ENCODE results near the gene MTUS2. TPM values are rescaled to one million over a fixed set of nuclear protein-coding genes. Genes with fewer than 3 reads are reported as not detected.

MTUS2 gene
- total and polyA plus RNA-seq, 10 of the 15 experiments (the other 5 are each of a cell fraction or from before 2014, with no cell fraction given), result under 0.01 to 0.05 (median 0.02) TPM; not detected in 6

GRCh38 chr13:29423050-29423449 lies 602.9 kb downstream of the MTUS2 start:
- no TSS peak for BruUV-seq (replicated peaks)
- SMC1A ChIA-PET (ENCODE audit: uncharacterized antibody, unreplicated experiment), result no interaction called here
- Histone ChIP-seq H2AFZ (ENCODE audit: control insufficient read depth, low read depth, low read length) (no peak overlapping the region), H3K36me3 (ENCODE audit: control insufficient read depth in 2 of 2, insufficient read depth in 2 of 2, low read length in 1 of 2) (no peaks in the 10 kb centered on the region), H3K9me3 (replicated peaks; ENCODE audit: control insufficient read depth, insufficient read depth, low read length) (no peaks in the 10 kb centered on the region), H3K27ac (ENCODE audit: control insufficient read depth, insufficient read depth) (no peak overlapping the region), H3K4me2 (ENCODE audit: control insufficient read depth, insufficient read depth) (no peak overlapping the region), H4K20me1 (ENCODE audit: control insufficient read depth, insufficient read depth) (no peaks in the 10 kb centered on the region), H3K27me3 (replicated peaks in 1 of 2; ENCODE audit: control insufficient read depth in 2 of 2, insufficient read depth in 2 of 2, low read length in 1 of 2) (peaks cover 0 to 2% of the 10 kb centered on the region in 2 experiments; a peak in 1 of 4 replicates), H3K4me1 (ENCODE audit: control insufficient read depth, insufficient read depth, low read length) (no peaks in the 10 kb centered on the region), H3K4me3 (no peak overlapping the region), H3K79me2 (ENCODE audit: control insufficient read depth, insufficient read depth, low read length) (no peaks in the 10 kb centered on the region), H3K9ac (ENCODE audit: control insufficient read depth, insufficient read depth, low read length) (no peak overlapping the region)
- intact Hi-C loops (cut with micrococcal nuclease; ENCODE audit: unreplicated experiment) (no loop called here), in situ Hi-C loops (cut with MboI) (no loop called here)
- ATAC-seq (no peak), FAIRE-seq (no peak), DNase-seq (ENCODE audit: low read depth, low spot score) (no peak)
- WGBS (ENCODE audit: insufficient coverage, insufficient replicate concordance, low lambda C conversion rate, missing lambda C conversion rate), result 21% methylated on average over 1 of the region's 1 CpG
- CTCF ChIA-PET, result interaction anchor here (0.7 kb wide), 1 partner anchor 51 kb away, joined by 3 read pairs; no protein-coding TSS in a partner anchor
- TF ChIP-seq MTA2 (IDR thresholded peaks at IDR 0.05; ENCODE audit: low read depth) (no peak), ZBED1 (IDR thresholded peaks at IDR 0.05; ENCODE audit: borderline replicate concordance) (no peak), TBL1XR1 (IDR thresholded peaks at IDR 0.05; ENCODE audit: low read depth, low read length) (no peak), ZNF384 (IDR thresholded peaks at IDR 0.05; ENCODE audit: borderline replicate concordance, low read depth, low read length) (no peak), CHD2 (IDR thresholded peaks at IDR 0.05; ENCODE audit: borderline replicate concordance, low read depth, low read length) (no peak), SPI1 (IDR thresholded peaks at IDR 0.05; ENCODE audit: borderline replicate concordance, insufficient read depth, low read depth, low read length) (no peak), SREBF1 (IDR thresholded peaks at IDR 0.05; ENCODE audit: low read length) (no peak), ESRRA (IDR thresholded peaks at IDR 0.05; ENCODE audit: low read length) (no peak)
- TF ChIP-seq, protein P1, sequence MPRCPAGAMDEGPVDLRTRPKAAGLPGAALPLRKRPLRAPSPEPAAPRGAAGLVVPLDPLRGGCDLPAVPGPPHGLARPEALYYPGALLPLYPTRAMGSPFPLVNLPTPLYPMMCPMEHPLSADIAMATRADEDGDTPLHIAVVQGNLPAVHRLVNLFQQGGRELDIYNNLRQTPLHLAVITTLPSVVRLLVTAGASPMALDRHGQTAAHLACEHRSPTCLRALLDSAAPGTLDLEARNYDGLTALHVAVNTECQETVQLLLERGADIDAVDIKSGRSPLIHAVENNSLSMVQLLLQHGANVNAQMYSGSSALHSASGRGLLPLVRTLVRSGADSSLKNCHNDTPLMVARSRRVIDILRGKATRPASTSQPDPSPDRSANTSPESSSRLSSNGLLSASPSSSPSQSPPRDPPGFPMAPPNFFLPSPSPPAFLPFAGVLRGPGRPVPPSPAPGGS (IDR thresholded peaks at IDR 0.05; ENCODE audit: borderline replicate concordance, insufficient read depth, low read depth, low read length, poor library complexity, severe bottlenecking), result no peak
- TF ChIP-seq, protein P2, sequence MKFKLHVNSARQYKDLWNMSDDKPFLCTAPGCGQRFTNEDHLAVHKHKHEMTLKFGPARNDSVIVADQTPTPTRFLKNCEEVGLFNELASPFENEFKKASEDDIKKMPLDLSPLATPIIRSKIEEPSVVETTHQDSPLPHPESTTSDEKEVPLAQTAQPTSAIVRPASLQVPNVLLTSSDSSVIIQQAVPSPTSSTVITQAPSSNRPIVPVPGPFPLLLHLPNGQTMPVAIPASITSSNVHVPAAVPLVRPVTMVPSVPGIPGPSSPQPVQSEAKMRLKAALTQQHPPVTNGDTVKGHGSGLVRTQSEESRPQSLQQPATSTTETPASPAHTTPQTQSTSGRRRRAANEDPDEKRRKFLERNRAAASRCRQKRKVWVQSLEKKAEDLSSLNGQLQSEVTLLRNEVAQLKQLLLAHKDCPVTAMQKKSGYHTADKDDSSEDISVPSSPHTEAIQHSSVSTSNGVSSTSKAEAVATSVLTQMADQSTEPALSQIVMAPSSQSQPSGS (IDR thresholded peaks at IDR 0.05; ENCODE audit: low read length), result no peak
- POLR2A ChIA-PET, result no interaction called here
- RAD21 ChIA-PET (ENCODE audit: unreplicated experiment), result no interaction called here
